Mucosa of descending colon (tissue), 3 donors: Measurements from ENCODE around the gene SLC6A3. TPM values are rescaled to one million over a fixed set of nuclear protein-coding genes. Genes with fewer than 3 reads are reported as not detected.

ENCODE experiments used
- ATAC-seq: fragments of 200-7000 bp; cut with Tn5 transposase; one replicate; pipeline ENCODE4 v1.9.1; 2020; ENCODE audit warnings: mild to moderate bottlenecking, moderate library complexity
- DNase-seq, 3 donors: peaks; one replicate each; pipeline ENCODE4 v3.0.0-alpha.2; 2020
- H3K36me3 ChIP-seq: fragments of 200-600 bp; one replicate; pipeline ENCODE4 v1.8.0; 2021; ENCODE audit warnings: low read depth, mild to moderate bottlenecking
- H3K4me1 ChIP-seq: fragments of 200-600 bp; one replicate; pipeline ENCODE4 v1.8.0; 2021; ENCODE audit warnings: low read depth, mild to moderate bottlenecking
- H3K4me3 ChIP-seq: fragments of 200-600 bp; one replicate; pipeline ENCODE4 v1.8.0; 2021; ENCODE audit warnings: mild to moderate bottlenecking
- H3K9me3 ChIP-seq: fragments of 200-600 bp; one replicate; pipeline ENCODE4 v1.8.0; 2021; ENCODE audit warnings: mild to moderate bottlenecking
- CTCF ChIP-seq: fragments of 200-600 bp; IDR thresholded peaks from one replicate; pipeline ENCODE4 v1.8.0; 2022; ENCODE audit warnings: antibody characterized with exemption, mild to moderate bottlenecking
- intact Hi-C, 2 donors: fragments of 100-400 bp; cut with DNase I in 1 of 2; cut with micrococcal nuclease in 1 of 2; formaldehyde crosslinking; loops; one replicate each; pipeline versions ENCODE4 v1.11.0 to v1.11.1; 2022; cut with DNase I, micrococcal nuclease
- total RNA-seq, 3 donors: library from RNA; stranded (reverse); fragmentation: NEBNext Ultra II Directional in 2 of 3; extraction: Animal tissue kit (Norgen Biotek cat#: 25700) in 2 of 3; gene quantifications; one replicate each; pipeline versions ENCODE4 v1.2.1 to v1.2.4, GENCODE V29; 2021 to 2023
- donor health status: DM: no; HTN: no; CAD: no; lungs with moderate emphysema.
- donor health status: DM: no; HTN: no; CAD: no.
- donor health status: DM: no; HTN: yes; CAD: no.

SLC6A3 gene
- total RNA-seq, 3 donors from 2014 or later: not detected

GRCh38 chr5:1480217-1480616 lies 35.0 kb upstream of the SLC6A3 start:
- no peaks in the 10 kb centered on the region for H3K36me3 ChIP-seq
- H3K4me3 ChIP-seq: no peak overlapping the region
- ATAC-seq: peak; percentile 36

GRCh38 chr5:1479581-1480188 lies 34.4 kb upstream of the SLC6A3 start:
- H3K4me3 ChIP-seq: no peak overlapping the region
- TF ChIP-seq CTCF: peak; percentile 20
- H3K4me1 ChIP-seq: no peaks in the 10 kb centered on the region
- no peaks in the 10 kb centered on the region for H3K9me3 ChIP-seq
- intact Hi-C loops: no loop called here
- DNase-seq (peak; percentile 33 to 62 (median 46)), ATAC-seq (peak; percentile 59)
- H3K36me3 ChIP-seq: no peaks in the 10 kb centered on the region

More at GRCh38 chr5:1480217-1480616, 35.0 kb upstream of the SLC6A3 start:
- peak; percentile 36 to 82 (median 45) for DNase-seq
- H3K4me1 ChIP-seq: no peaks in the 10 kb centered on the region
- no peak for TF ChIP-seq CTCF
- intact Hi-C loops: no loop called here
- no peaks in the 10 kb centered on the region for H3K9me3 ChIP-seq

- H3K4me3 ChIP-seq: no peak overlapping the region
- intact Hi-C loops: no loop called here
- no peaks in the 10 kb centered on the region for H3K36me3 ChIP-seq
- DNase-seq (no peak), ATAC-seq (no peak)
- H3K4me1 ChIP-seq: no peaks in the 10 kb centered on the region
- no peaks in the 10 kb centered on the region for H3K9me3 ChIP-seq
- TF ChIP-seq CTCF: no peak
Measured at GRCh38 chr5:1479066-1479465, 33.8 kb upstream of the SLC6A3 start.

GRCh38 chr5:1478271-1479035 lies 33.2 kb upstream of the SLC6A3 start:
- no peaks in the 10 kb centered on the region for H3K9me3 ChIP-seq
- no peak overlapping the region for H3K4me3 ChIP-seq
- H3K36me3 ChIP-seq: no peaks in the 10 kb centered on the region
- no peak for ATAC-seq
- DNase-seq: peak in 1 of 3 donors; percentile 17
- no peaks in the 10 kb centered on the region for H3K4me1 ChIP-seq
- intact Hi-C loops: no loop called here
- TF ChIP-seq CTCF: no peak

- peak; percentile 53 for ATAC-seq
- intact Hi-C loops: no loop called here
- Histone ChIP-seq H3K4me3 (no peak overlapping the region), H3K4me1 (no peaks in the 10 kb centered on the region), H3K36me3 (no peaks in the 10 kb centered on the region), H3K9me3 (no peaks in the 10 kb centered on the region)
- peak; percentile 38 to 77 (median 49) for DNase-seq
- no peak for TF ChIP-seq CTCF
Measured at GRCh38 chr5:1477341-1477740, 32.1 kb upstream of the SLC6A3 start.
